Body of pancreas (tissue), 4 donors: ENCODE results near the gene INVS. TPM values are rescaled to one million over a fixed set of nuclear protein-coding genes. Genes with fewer than 3 reads are reported as not detected.

Experiments used
- ATAC-seq: fragments of 150-250 bp; one replicate; pipeline ENCODE4 v1.9.1; 2016
- DNase-seq, 4 donors: peaks; one replicate each; pipeline ENCODE4 v3.0.0-alpha.2; 2019
- H3K27ac ChIP-seq, 4 donors: fragments of 200-600 bp; sonication (generic); 1 replicate in 3 of 4; 2 replicates in 1 of 4; pipeline versions ENCODE4 v1.5.1 to v1.6.1; 2016 to 2019; ENCODE audit warnings: mild to moderate bottlenecking in 1 of 4, mixed read lengths in 1 of 4, moderate library complexity in 1 of 4
- H3K27me3 ChIP-seq, 2 donors: fragments of 200-600 bp; sonication (generic); one replicate each; pipeline ENCODE4 v1.6.0; 2016; ENCODE audit warnings: mild to moderate bottlenecking in 1 of 2
- H3K36me3 ChIP-seq, 2 donors: fragments of 200-600 bp; sonication (generic); replicated peaks in 1 of 2; 2 replicates each; pipeline ENCODE4 v1.5.1; 2016; ENCODE audit warnings: low read depth in 2 of 2; ENCODE audit not compliant: insufficient read depth in 1 of 2
- H3K4me1 ChIP-seq: fragments of 200-600 bp; sonication (generic); one replicate; pipeline ENCODE4 v1.6.0; 2016
- H3K4me3 ChIP-seq, 2 donors: fragments of 200-600 bp; sonication (generic); 1 replicate in 1 of 2; 2 replicates in 1 of 2; pipeline ENCODE4 v1.5.1; 2016 to 2019
- H3K9me3 ChIP-seq, 3 donors: fragments of 200-600 bp; sonication (generic); 1 replicate in 2 of 3; 2 replicates in 1 of 3; pipeline ENCODE4 v1.5.1; 2016
- CTCF ChIP-seq, 7 experiments: fragments of 450-650 bp in 4 of 7; fragments of 200-600 bp in 3 of 7; sonication (generic) in 3 of 7; IDR thresholded peaks; one replicate each; pipeline ENCODE4 v1.5.1; 2016 to 2019; ENCODE audit warnings: antibody characterized with exemption in 7 of 7
- POLR2A ChIP-seq, 3 donors: fragments of 450-650 bp; IDR thresholded peaks; one replicate each; pipeline ENCODE4 v1.6.1; 2016; ENCODE audit warnings: antibody characterized with exemption in 3 of 3, mild to moderate bottlenecking in 2 of 3
- WGBS, 2 donors: methylation state at CpG; one replicate each; pipeline ENCODE4 v1.1.5; 2017; 5-methylcytosine and 5-hydroxymethylcytosine counted together
- intact Hi-C: fragments of 100-400 bp; cut with DNase I; formaldehyde crosslinking; loops from one replicate; pipeline ENCODE4 v1.15.1; 2023
- total RNA-seq, 2 donors: library from RNA; depleted of rRNA; stranded (reverse); fragments of >200 nt; gene quantifications; one replicate each; pipeline ENCODE4 v1.1.0, GENCODE V29; 2016

INVS gene
- total RNA-seq, 2 donors from 2014 or later, result 28.3 to 29.8 TPM

- intact Hi-C loops, result no loop called here
- TF ChIP-seq CTCF (IDR thresholded peaks at IDR 0.05) (no peak), POLR2A (IDR thresholded peaks at IDR 0.05) (no peak)
- no peaks in the 10 kb centered on the region for H3K27me3 ChIP-seq
- ATAC-seq (no peak), DNase-seq (no peak)
- no peak overlapping the region for H3K4me3 ChIP-seq
- no peaks in the 10 kb centered on the region for H3K9me3 ChIP-seq
- peaks cover 10% of the 10 kb centered on the region for H3K4me1 ChIP-seq
- no peak overlapping the region for H3K27ac ChIP-seq
- 95 to 100% methylated on average over 2 of the region's 2 CpGs for WGBS, 2 donors
- no peaks in the 10 kb centered on the region for H3K36me3 ChIP-seq
Measured at GRCh38 chr9:100125910-100126309, 26.9 kb downstream of the INVS start.

- peaks cover 10% of the 10 kb centered on the region for H3K4me1 ChIP-seq
- no peaks in the 10 kb centered on the region for H3K36me3 ChIP-seq
- ATAC-seq (no peak), DNase-seq (no peak)
- H3K27ac ChIP-seq, result no peak overlapping the region
- H3K9me3 ChIP-seq, result no peaks in the 10 kb centered on the region
- H3K4me3 ChIP-seq, result no peak overlapping the region
- no peaks in the 10 kb centered on the region for H3K27me3 ChIP-seq
- 96 to 97% methylated on average over 2 of the region's 2 CpGs for WGBS, 2 donors
- intact Hi-C loops, result no loop called here
- TF ChIP-seq POLR2A (IDR thresholded peaks at IDR 0.05), result no peak
- TF ChIP-seq CTCF (IDR thresholded peaks at IDR 0.05), result no peak
Measured at GRCh38 chr9:100126423-100126822, 27.4 kb downstream of the INVS start.

DNA sequence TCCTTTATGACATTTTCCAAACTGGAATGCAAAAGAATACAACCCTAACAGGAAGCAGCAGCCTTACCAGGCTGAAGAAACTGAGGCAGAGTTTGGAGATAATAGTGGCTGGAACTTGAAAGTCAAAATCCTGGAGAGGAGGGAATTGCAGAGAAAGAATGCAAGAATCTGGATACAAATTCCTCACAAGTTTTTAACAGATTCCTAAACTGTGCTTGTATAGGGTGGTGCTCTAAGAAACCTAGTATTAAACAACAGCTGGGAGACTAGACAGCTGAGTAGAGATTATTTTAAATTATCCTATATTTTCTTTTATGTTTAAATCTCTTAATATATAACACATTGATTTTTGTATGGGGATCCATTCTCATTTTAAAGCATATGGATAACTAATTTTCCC lies 30.7 kb downstream of the INVS start:
- no peak overlapping the region for H3K27ac ChIP-seq
- intact Hi-C loops, result no loop called here
- TF ChIP-seq CTCF (IDR thresholded peaks at IDR 0.05), result no peak
- no peaks in the 10 kb centered on the region for H3K27me3 ChIP-seq
- H3K9me3 ChIP-seq, result no peaks in the 10 kb centered on the region
- H3K4me1 ChIP-seq, result peaks cover 10% of the 10 kb centered on the region
- H3K36me3 ChIP-seq, result no peaks in the 10 kb centered on the region
- DNase-seq, result no peak
- no peak for ATAC-seq
- no peak overlapping the region for H3K4me3 ChIP-seq

DNA sequence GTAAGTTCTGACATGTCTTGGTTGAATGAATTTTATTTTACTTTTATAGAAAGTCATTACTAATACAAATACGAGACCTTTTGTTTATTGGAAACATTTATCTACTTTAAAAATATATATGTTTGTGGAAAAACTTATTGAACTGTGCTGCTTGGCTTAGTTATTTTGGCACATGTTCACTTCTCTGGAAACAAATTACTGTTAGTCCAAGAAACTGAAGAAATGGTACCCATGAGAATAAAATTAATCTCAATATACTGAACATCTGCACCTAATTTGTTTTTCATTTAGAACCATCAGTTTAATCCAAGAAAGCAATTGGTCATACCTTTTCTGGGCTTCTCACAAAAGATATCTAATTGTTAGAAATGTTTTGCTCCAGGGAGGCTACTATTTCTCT lies 32.2 kb downstream of the INVS start:
- ATAC-seq, result no peak
- TF ChIP-seq POLR2A (IDR thresholded peaks at IDR 0.05) (no peak), CTCF (IDR thresholded peaks at IDR 0.05) (no peak)
- intact Hi-C loops, result no loop called here

GRCh38 chr9:100131875-100132430 lies 32.9 kb downstream of the INVS start:
- WGBS, 2 donors, result 89 to 96% methylated on average over 3 of the region's 3 CpGs
- TF ChIP-seq POLR2A (IDR thresholded peaks at IDR 0.05), result no peak
- no peak for TF ChIP-seq CTCF (IDR thresholded peaks at IDR 0.05)
- no peak for ATAC-seq
- no peaks in the 10 kb centered on the region for H3K36me3 ChIP-seq
- no peaks in the 10 kb centered on the region for H3K9me3 ChIP-seq
- no peak overlapping the region for H3K4me3 ChIP-seq
- intact Hi-C loops, result no loop called here
- no peaks in the 10 kb centered on the region for H3K4me1 ChIP-seq
- no peak for DNase-seq
- H3K27me3 ChIP-seq, result no peaks in the 10 kb centered on the region
- H3K27ac ChIP-seq, result no peak overlapping the region

More for the DNA sequence above, 32.2 kb downstream of the INVS start:
- H3K27ac ChIP-seq, result no peak overlapping the region
- H3K4me3 ChIP-seq, result no peak overlapping the region
- WGBS, 2 donors, result 49 to 63% methylated on average over 1 of the region's 1 CpG
- no peaks in the 10 kb centered on the region for H3K36me3 ChIP-seq
- no peaks in the 10 kb centered on the region for H3K9me3 ChIP-seq
- DNase-seq, result no peak
- H3K4me1 ChIP-seq, result no peaks in the 10 kb centered on the region
- no peaks in the 10 kb centered on the region for H3K27me3 ChIP-seq
